Endothelial cell of umbilical vein (primary cell): ENCODE data around the gene HCN2. TPM values are rescaled to one million over a fixed set of nuclear protein-coding genes. Genes with fewer than 3 reads are reported as not detected.

Experiments
- BruUV-seq: library from RNA; stranded (reverse); fragments of 400-500 nt; replicated peaks from 2 replicates; lab custom pipeline; 2021; lab: Mats Ljungman, UMichigan
- CTCF ChIA-PET: fragments of 300-600, 350-600 bp; sonication (Branson Sonifier 250); formaldehyde crosslinking; loops from one replicate; lab custom pipeline; 2021; ENCODE audit warnings: antibody characterized with exemption, inconsistent platforms; lab: Charles Lee
- POLR2A ChIA-PET: fragments of 300-600, 350-600 bp; sonication (Branson Sonifier 250); formaldehyde crosslinking; loops from one replicate; lab custom pipeline; 2021; ENCODE audit warnings: antibody characterized with exemption, inconsistent platforms; lab: Charles Lee
- DNase-seq: peaks from one replicate; pipeline ENCODE4 v3.0.0-alpha.2; 2011; ENCODE audit warnings: low read depth, low spot score
- FAIRE-seq: peaks from 2 replicates; lab custom pipeline; 2011; peaks lifted over from hg19 to GRCh38; lab: Jason Lieb, UNC
- H2AFZ ChIP-seq: 2 replicates; pipeline ENCODE4 v1.6.0; 2012; ENCODE audit warnings: low read depth, low read length, control low read depth, inconsistent platforms
- H3K27ac ChIP-seq: 2 replicates; pipeline ENCODE4 v1.5.1; 2011; ENCODE audit warnings: low read depth, mild to moderate bottlenecking, control low read depth, low read length, moderate library complexity; ENCODE audit not compliant: insufficient read depth
- H3K27me3 ChIP-seq, 2 experiments: 2 replicates each; pipeline versions ENCODE4 v1.6.0 to v1.6.1; 2011; ENCODE audit warnings: low read length in 2 of 2, mixed read lengths in 1 of 2; ENCODE audit not compliant: control insufficient read depth in 2 of 2, insufficient read depth in 2 of 2
- H3K36me3 ChIP-seq, 2 experiments: 2 replicates in 1 of 2; 3 replicates in 1 of 2; pipeline ENCODE4 v1.5.1; 2011; ENCODE audit warnings: low read length in 2 of 2, mild to moderate bottlenecking in 1 of 2, moderate library complexity in 1 of 2; ENCODE audit not compliant: control insufficient read depth in 2 of 2, insufficient read depth in 2 of 2; ENCODE audit errors: extremely low read depth in 1 of 2
- H3K4me1 ChIP-seq: 3 replicates; pipeline ENCODE4 v1.5.1; 2011; ENCODE audit warnings: mild to moderate bottlenecking, low read length; ENCODE audit not compliant: control insufficient read depth, insufficient read depth; ENCODE audit errors: extremely low read depth
- H3K4me2 ChIP-seq: 2 replicates; pipeline ENCODE4 v1.6.1; 2011; ENCODE audit warnings: low read length, control low read depth, mixed read lengths; ENCODE audit not compliant: insufficient read depth
- H3K4me3 ChIP-seq, 3 experiments: fragments of 200-600 bp in 1 of 3; sonication (generic), shearing (Covaris generic) in 1 of 3; replicated peaks in 1 of 3; 2 replicates each; pipeline ENCODE4 v1.5.1; 2011 to 2016; ENCODE audit warnings: control low read depth in 3 of 3, low read length in 3 of 3, mild to moderate bottlenecking in 2 of 3, inconsistent platforms in 1 of 3, low read depth in 1 of 3, moderate library complexity in 1 of 3; ENCODE audit not compliant: insufficient read depth in 1 of 3
- H3K79me2 ChIP-seq: 2 replicates; pipeline ENCODE4 v1.6.0; 2012; ENCODE audit warnings: low read length, inconsistent platforms; ENCODE audit not compliant: control insufficient read depth, insufficient read depth
- H3K9ac ChIP-seq: replicated peaks from 2 replicates; pipeline ENCODE3; 2011; ENCODE audit warnings: low read length, control low read depth; ENCODE audit not compliant: insufficient read depth; ENCODE audit errors: extremely low read depth
- H3K9me1 ChIP-seq: replicated peaks from 3 replicates; pipeline ENCODE4 v1.6.0; 2011; ENCODE audit warnings: mild to moderate bottlenecking, low read length; ENCODE audit not compliant: control insufficient read depth, insufficient read depth; ENCODE audit errors: extremely low read depth
- H3K9me3 ChIP-seq: replicated peaks from 2 replicates; pipeline ENCODE4 v1.5.1; 2012; ENCODE audit warnings: low read length, inconsistent platforms; ENCODE audit not compliant: control insufficient read depth, insufficient read depth
- H4K20me1 ChIP-seq: replicated peaks from 2 replicates; pipeline ENCODE3; 2011; ENCODE audit warnings: mild to moderate bottlenecking, low read length; ENCODE audit not compliant: control insufficient read depth, insufficient read depth; ENCODE audit errors: extremely low read depth
- CTCF ChIP-seq, 2 donors: IDR thresholded peaks; 1 replicate in 1 of 2; 2 replicates in 1 of 2; pipeline ENCODE4 v1.5.1; 2011; ENCODE audit warnings: low read length in 2 of 2, mild to moderate bottlenecking in 2 of 2, moderate library complexity in 2 of 2, control low read depth in 1 of 2, inconsistent platforms in 1 of 2, low read depth in 1 of 2; ENCODE audit not compliant: insufficient read depth in 1 of 2; ENCODE audit errors: extremely low read depth in 1 of 2
- EZH2 ChIP-seq: IDR thresholded peaks from 2 replicates; pipeline ENCODE4 v1.6.1; 2012; ENCODE audit warnings: borderline replicate concordance, low read depth, mild to moderate bottlenecking, moderate library complexity, low read length, inconsistent platforms; ENCODE audit not compliant: severe bottlenecking
- FOS ChIP-seq: IDR thresholded peaks from 2 replicates; pipeline ENCODE4 v1.6.1; 2011; ENCODE audit warnings: mild to moderate bottlenecking, low read length, moderate library complexity, borderline replicate concordance; ENCODE audit not compliant: insufficient read depth
- GATA2 ChIP-seq: IDR thresholded peaks from 2 replicates; pipeline ENCODE4 v1.7.0; 2011; ENCODE audit warnings: low read depth, mild to moderate bottlenecking, moderate library complexity, mixed read lengths, low read length; ENCODE audit not compliant: insufficient read length, insufficient read depth
- JUN ChIP-seq: IDR thresholded peaks from 2 replicates; pipeline ENCODE4 v1.6.1; 2011; ENCODE audit warnings: borderline replicate concordance, low read depth; ENCODE audit not compliant: insufficient read length, insufficient read depth
- MAX ChIP-seq: IDR thresholded peaks from 2 replicates; pipeline ENCODE4 v1.6.1; 2011; ENCODE audit not compliant: insufficient read depth, insufficient read length
- MYC ChIP-seq: IDR thresholded peaks from one replicate; pipeline ENCODE4 v1.6.1; 2011; ENCODE audit warnings: mild to moderate bottlenecking, low read depth, low read length
- POLR2A ChIP-seq: IDR thresholded peaks from 2 replicates; pipeline ENCODE4 v1.6.1; 2012; ENCODE audit warnings: low read depth, mild to moderate bottlenecking, control low read depth, low read length
- POLR2AphosphoS5 ChIP-seq: IDR thresholded peaks from 2 replicates; pipeline ENCODE4 v1.6.1; 2012; ENCODE audit warnings: low read depth, mild to moderate bottlenecking, control low read depth, low read length, moderate library complexity; ENCODE audit not compliant: insufficient read depth
- dilution Hi-C: fragments of 300-500 bp; cut with MboI; formaldehyde crosslinking; loops from one replicate; pipeline ENCODE4 v1.15.0; 2019; ENCODE audit warnings: low sequenced_read_pairs; ENCODE audit not compliant: extremely low pct_ligation_motif_present
- intact Hi-C: fragments of 100-400 bp; cut with micrococcal nuclease; formaldehyde crosslinking; loops from one replicate; pipeline ENCODE4 v1.10.0; 2022
- polyA plus RNA-seq, 4 experiments: library from polyadenylated mRNA; depleted of rRNA in 3 of 4; stranded (reverse) in 3 of 4; unstranded in 1 of 4; fragments of >200 nt; gene quantifications; 2 replicates each; pipeline versions ENCODE4 v1.2.1 to v1.2.3, GENCODE V29; 2011 to 2012; ENCODE audit warnings: missing spikeins in 1 of 4
- total RNA-seq: library from RNA; stranded (reverse); gene quantifications from 2 replicates; pipeline ENCODE4 v1.2.3, GENCODE V29; 2021

HCN2 gene
- total and polyA plus RNA-seq, 2 donors (not counting 3 experiments of a cell fraction or from before 2014, with no cell fraction given), result 0.18 to 0.53 TPM

GRCh38 chr19:619286-620002 is 29.8 kb downstream of the HCN2 start:
- Histone ChIP-seq H3K36me3 (peaks cover 3 to 27% of the 10 kb centered on the region in 2 experiments), H2AFZ (no peak overlapping the region), H3K4me1 (no peaks in the 10 kb centered on the region), H3K9ac (no peak overlapping the region), H3K4me3 (no peak overlapping the region), H3K4me2 (no peak overlapping the region), H3K27me3 (no peaks in the 10 kb centered on the region), H3K27ac (no peak overlapping the region), H3K9me3 (no peaks in the 10 kb centered on the region), H4K20me1 (no peaks in the 10 kb centered on the region), H3K9me1 (no peaks in the 10 kb centered on the region), H3K79me2 (no peaks in the 10 kb centered on the region)
- BruUV-seq, result no TSS peak
- dilution Hi-C loops, result no loop called here
- DNase-seq (no peak), FAIRE-seq (no peak)
- POLR2A ChIA-PET, result no interaction called here
- CTCF ChIA-PET, result no interaction called here
- TF ChIP-seq FOS (no peak), MAX (no peak), POLR2A (no peak)
- intact Hi-C loops, result no loop called here

GRCh38 chr19:620166-620862 is 30.6 kb downstream of the HCN2 start:
- ChIA-PET CTCF (no interaction called here), POLR2A (no interaction called here)
- dilution Hi-C loops, result no loop called here
- no peaks in the 10 kb centered on the region for H3K4me1 ChIP-seq
- H3K36me3 ChIP-seq, result peaks cover 3 to 32% of the 10 kb centered on the region in 2 experiments
- no TSS peak for BruUV-seq
- H3K9ac ChIP-seq, result no peak overlapping the region
- TF ChIP-seq POLR2AphosphoS5 (no peak), FOS (no peak), POLR2A (no peak), GATA2 (no peak), JUN (no peak), CTCF (IDR thresholded peaks at IDR 0.05; ENCODE audit: extremely low read depth in 1 of 2, insufficient read depth in 1 of 2, low read depth in 1 of 2, low read length in 2 of 2) (no peak), EZH2 (no peak), MYC (no peak), MAX (no peak)
- no peak overlapping the region for H2AFZ ChIP-seq
- no peak overlapping the region for H3K27ac ChIP-seq
- no peak for FAIRE-seq
- H3K9me3 ChIP-seq, result no peaks in the 10 kb centered on the region
- H3K9me1 ChIP-seq, result no peaks in the 10 kb centered on the region
- H3K79me2 ChIP-seq, result no peaks in the 10 kb centered on the region
- H3K27me3 ChIP-seq, result no peaks in the 10 kb centered on the region
- intact Hi-C loops, result no loop called here
- DNase-seq, result no peak
- no peaks in the 10 kb centered on the region for H4K20me1 ChIP-seq
- H3K4me2 ChIP-seq, result no peak overlapping the region
- H3K4me3 ChIP-seq, result no peak overlapping the region
